Measurements from ENCODE around the gene TBC1D22A.

GRCh38 chr22:46951973-46952372 lies 189.5 kb downstream of the TBC1D22A start:
- TF ChIP-seq, protein P1, sequence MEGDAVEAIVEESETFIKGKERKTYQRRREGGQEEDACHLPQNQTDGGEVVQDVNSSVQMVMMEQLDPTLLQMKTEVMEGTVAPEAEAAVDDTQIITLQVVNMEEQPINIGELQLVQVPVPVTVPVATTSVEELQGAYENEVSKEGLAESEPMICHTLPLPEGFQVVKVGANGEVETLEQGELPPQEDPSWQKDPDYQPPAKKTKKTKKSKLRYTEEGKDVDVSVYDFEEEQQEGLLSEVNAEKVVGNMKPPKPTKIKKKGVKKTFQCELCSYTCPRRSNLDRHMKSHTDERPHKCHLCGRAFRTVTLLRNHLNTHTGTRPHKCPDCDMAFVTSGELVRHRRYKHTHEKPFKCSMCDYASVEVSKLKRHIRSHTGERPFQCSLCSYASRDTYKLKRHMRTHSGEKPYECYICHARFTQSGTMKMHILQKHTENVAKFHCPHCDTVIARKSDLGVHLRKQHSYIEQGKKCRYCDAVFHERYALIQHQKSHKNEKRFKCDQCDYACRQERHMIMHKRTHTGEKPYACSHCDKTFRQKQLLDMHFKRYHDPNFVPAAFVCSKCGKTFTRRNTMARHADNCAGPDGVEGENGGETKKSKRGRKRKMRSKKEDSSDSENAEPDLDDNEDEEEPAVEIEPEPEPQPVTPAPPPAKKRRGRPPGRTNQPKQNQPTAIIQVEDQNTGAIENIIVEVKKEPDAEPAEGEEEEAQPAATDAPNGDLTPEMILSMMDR (IDR thresholded peaks at IDR 0.05) = no peak
- TF ChIP-seq EZH2phosphoT487 (IDR thresholded peaks at IDR 0.05) (no peak), EZH2 (IDR thresholded peaks at IDR 0.05) (no peak)

All from neural progenitor cell (in vitro differentiated cells).